Measurements from ENCODE around the gene ESR2. TPM values are rescaled to one million over a fixed set of nuclear protein-coding genes. Genes with fewer than 3 reads are reported as not detected.
"Not testable (repeated sequence)": the region's sequence is repeated elsewhere in the genome, so short reads cannot be mapped to it uniquely, and the experiment has no call there.

The ESR2 gene
- total RNA-seq, 1 experiment from 2014 or later = not detected

DNA sequence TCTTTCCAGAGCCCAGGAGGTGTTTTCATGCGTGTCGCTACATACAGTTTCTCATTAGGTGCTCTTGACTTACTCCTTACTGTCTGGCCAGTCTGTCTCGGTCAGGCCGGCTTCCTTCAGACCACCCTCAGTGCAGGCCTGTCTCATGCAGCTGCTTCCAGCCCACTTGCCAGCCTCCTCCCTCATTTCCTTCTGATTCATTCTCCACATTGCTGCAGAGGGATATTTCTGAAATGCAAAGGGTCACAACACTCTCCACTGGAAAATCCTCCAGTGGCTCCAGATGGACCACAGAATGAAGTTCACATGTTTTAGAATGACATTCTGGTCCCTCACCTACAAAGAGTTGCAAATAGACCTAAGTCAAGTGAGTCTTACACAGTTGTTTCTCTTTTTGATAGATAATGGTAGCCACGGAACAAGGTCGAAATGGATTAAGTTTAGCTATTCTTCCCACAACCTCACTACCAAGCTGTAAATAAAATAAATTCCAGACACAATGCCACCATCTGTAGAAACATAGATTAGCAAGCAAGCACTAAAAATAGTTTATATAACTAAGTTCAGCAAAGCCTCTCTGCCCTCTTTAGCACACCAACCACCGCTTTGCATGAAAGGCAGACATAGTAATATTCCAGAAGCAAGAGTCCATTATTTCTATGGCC is 146.9 kb downstream of the ESR2 start:
- DNase-seq (ENCODE audit: low spot score) = no peak

DNA sequence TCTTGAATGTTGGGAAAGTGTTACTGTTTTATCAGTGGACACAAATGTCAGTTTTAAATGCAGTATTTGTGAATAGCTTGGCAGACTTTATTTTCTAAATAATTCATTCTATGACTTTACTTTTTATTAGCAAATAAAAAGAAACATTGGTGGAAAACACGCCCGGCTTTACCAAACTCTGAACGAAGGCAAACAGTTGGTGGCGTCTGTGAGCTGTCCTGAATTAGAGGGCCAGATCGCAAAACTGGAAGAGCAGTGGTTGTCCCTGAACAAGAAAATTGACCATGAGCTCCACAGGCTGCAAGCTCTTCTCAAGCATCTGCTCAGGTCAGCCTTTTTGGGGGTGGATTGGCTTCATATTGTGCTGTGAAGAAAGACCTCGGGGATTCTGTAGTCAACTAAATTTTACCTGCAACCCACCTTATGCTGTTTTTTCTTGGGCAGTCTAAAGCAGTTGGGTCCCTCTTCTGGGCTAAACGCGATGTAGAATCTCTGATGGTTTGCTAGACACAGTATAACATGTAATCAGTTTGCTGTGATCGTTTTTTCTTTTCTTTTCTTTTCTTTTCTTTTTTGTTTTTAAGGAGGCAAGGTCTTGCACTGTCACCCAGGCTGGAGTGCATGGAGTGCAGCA is 156.4 kb downstream of the ESR2 start:
- DNase-seq (ENCODE audit: low spot score) = no peak

DNA sequence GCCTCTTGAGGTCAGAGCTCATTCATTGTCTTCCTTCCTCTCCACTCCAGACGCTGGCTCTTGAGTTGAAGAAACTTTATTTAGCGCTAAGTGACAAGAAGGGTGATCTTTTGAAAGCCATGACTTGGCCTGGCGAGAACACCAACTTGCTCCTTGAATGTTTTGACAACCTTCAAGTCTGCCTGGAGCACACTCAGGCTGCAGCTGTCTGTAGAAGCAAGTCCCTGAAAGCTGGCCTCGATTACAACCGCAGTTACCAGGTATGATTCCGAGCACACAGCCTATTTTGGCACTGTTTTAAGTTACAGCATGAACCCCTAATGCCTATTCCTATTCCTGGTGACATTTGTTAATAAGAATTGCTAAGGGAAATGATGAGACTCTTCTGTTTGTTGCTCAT is 167.6 kb downstream of the ESR2 start:
- DNase-seq (ENCODE audit: low spot score) = no peak

DNA sequence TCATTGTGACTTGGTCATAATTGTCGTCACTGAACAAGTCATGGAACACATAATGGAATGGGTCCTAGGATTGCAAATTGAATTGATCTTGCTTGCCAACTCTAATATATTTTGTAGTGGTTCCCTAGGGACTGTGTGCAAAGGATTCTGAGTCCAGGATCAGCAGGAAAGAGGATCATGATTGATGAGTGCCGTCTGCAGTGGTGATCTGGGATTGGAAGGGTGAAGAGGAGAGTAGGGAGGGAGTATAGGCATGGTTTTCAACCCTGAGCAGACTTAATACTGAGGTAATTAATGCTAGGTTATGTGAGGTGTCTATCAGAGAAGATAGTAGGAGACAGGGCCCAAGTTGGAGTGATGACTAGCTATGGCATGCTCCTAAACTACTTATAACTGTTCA is 168.9 kb downstream of the ESR2 start:
- no peak for DNase-seq (ENCODE audit: low spot score)

DNA sequence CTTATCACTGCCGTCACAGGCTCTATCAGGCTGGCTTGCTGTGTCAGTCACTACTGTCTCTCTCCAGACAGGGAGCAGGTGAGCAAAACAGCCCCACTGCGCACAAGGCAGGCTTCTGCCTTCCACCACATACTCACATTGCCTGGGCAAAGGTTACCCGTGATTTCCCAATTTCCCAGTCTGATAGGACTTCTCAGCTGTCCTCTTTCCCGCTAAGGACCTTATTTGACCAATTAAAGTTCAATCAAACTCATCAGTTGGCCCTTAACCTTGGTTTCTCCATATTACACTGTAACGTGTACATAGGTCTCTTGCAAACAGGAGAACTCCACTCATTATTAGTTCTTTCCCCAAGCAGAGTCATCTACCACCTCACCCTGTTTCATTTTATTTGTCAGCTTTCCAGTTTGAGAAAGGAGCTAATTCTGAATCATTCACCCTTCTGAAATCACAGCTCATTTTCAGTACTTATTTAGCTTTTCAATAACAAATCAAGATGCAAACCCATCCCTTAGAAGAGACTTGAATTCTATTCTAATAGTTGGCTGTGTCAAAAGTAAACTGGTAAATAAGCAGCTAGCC is 170.8 kb downstream of the ESR2 start:
- no peak for DNase-seq (ENCODE audit: low spot score)

DNA sequence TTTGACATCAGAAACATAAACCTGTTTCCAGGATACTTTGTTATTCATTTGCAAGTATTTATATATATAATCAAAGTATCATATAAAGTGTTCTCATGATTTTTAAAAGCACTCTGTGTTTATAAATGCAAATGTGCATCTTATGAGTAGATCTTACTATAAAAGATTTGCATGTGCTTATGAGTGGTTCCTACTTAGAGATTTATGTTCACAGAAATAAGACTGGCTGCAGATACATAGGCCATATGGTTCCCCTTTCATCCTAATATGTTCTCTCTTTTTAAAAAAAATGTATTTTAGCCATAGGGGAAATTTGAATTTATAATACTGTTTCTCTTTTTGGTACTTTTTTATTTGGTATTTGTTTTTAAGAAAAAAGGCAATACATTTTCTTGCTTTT is 174.2 kb downstream of the ESR2 start:
- DNase-seq (ENCODE audit: low spot score) = no peak

DNA sequence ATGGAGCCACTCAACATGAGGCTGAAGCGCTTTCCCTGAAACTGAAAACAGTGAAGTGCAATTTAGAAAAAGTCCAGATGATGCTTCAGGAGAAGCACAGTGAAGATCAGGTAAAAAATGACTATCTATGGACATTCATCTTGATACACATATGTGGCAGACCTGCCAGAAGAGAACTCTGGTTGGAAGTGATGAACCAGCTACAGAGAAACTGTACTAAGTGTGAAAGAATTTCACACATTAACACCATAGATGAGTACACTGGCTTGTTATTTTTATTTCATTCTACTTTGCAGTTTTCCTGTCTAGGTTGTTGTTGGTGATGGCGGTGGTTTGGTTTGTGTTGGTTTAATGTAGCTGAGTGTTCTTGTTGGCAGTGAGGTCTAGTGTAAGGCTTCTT is 174.7 kb downstream of the ESR2 start:
- DNase-seq (ENCODE audit: low spot score) = no peak

DNA sequence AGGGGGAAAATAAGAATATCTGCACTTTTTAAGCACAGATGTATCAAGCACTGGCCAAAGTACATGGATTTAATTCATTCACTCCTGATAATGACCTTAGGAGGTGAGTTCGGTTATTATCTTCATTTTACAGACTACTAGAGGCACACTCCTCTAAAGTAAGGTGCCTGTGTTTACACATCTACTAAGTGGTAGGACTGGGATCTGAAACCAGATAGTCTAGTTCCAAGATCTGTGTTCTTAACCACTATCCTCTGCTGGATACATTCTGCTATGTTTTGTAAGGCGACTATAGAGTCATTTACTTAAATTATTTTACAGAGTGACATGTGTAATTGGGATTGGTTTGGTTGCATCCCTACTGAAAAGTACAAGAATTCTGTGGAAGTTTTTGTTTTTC is 175.3 kb downstream of the ESR2 start:
- DNase-seq (ENCODE audit: low spot score) = no peak

DNA sequence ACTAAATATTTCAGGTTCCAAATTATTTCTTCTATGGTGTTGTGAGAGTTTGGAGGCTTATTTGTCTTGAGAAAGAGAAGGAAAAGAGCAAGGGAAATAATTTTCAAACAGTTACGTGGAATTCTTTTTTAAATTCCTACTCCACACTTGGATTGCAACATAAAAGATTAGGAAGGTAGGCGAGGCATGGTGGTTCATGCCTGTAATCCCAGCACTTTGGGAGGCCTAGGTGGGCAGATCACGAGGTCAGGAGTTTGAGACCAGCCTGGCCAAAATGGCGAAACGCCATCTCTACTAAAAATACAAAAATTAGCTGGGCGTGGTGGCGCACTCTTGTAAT is 175.8 kb downstream of the ESR2 start:
- not testable (repeated sequence) for DNase-seq (ENCODE audit: low spot score)

DNA sequence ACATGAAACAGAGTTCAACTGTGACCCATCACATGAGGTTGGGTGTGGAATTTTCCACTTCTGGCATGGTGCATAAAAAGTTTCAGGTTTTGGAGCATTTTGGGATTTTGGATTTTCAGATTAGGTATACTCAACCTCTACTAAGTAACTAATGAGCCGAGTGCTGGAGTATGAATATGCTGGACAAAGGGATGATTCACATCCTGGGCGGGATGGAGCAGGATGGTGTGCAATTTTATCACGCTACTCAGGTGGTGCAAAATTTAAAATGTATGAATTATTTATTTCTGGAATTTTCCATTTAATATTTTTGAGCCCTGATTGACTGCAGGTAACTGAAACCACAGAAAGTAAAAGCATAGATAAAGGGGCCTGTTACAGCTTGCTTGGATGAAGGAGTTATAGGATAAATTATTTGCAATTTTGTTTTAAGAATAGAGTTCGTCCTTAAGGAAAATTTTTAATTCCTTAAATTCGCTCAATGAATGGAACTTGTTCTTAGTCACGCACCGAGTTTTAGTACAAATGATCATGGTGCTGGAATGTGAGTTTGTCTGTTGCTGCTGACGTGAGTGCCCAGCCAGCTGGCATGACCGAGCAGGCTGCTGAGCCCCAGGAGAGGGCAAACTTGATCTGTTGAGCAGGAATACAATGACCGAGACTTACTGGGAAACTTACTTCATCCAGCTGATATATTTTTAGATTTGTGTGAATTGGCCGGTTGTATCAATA is 176.3 kb downstream of the ESR2 start:
- peak; percentile 67 for DNase-seq (ENCODE audit: low spot score)

DNA sequence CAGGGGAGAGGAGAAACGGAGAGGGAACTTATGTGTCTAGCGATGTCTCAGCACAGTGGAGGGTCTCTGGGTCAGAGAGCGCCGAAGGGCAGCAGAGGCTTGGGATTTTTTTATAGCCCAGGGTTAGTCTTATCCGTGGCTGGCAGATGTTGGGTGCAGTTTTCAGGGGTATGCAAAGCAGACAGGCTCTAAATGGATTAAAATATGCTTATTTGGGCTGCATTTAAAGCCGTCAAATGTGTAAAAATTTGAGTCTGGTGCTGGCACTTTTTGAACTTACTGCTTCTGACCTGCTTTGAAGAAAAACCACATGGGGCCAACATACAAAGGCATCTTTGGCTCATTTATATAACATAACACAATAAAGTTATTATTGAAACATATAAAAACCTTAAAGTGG is 178.8 kb downstream of the ESR2 start:
- no peak for DNase-seq (ENCODE audit: low spot score)

DNA sequence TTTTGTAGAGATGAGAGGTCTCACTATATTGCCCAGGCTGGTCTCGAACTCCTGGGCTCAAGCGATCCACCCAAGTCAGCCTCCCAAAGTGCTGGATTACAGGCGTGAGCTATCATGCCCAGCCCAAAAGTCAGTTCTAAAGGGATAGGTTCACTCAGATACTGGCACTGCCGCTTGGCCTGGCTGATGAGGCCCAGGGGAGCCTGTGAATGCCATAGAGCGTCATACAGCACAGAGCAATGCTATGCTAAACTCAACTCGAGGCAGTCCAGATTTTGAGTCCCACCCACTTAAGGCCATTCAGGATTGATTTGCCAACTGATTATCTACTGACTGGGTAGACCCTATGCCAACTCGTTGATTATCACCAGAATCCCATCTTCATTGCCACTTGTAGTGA is 179.4 kb downstream of the ESR2 start:
- no peak for DNase-seq (ENCODE audit: low spot score)

DNA sequence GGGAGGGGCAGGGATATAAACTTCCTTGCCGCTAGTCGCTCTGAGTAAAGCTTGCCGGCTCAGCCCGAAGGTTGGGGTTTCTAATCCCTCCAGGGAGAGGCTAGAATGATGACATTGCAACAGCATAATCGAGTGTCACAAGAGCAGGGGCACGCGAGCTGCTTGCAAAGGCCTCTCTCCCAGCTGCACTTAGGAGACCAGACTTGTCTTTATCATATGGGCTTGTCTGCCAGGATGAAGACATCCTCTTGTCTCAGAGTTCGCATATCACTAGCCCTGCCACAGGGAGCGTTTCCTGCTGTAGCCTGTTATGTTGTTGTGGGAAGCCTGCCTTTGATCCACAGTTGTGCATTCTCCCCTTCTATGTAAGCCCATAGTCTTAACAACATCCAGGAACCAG is 180.0 kb downstream of the ESR2 start:
- DNase-seq (ENCODE audit: low spot score) = no peak

DNA sequence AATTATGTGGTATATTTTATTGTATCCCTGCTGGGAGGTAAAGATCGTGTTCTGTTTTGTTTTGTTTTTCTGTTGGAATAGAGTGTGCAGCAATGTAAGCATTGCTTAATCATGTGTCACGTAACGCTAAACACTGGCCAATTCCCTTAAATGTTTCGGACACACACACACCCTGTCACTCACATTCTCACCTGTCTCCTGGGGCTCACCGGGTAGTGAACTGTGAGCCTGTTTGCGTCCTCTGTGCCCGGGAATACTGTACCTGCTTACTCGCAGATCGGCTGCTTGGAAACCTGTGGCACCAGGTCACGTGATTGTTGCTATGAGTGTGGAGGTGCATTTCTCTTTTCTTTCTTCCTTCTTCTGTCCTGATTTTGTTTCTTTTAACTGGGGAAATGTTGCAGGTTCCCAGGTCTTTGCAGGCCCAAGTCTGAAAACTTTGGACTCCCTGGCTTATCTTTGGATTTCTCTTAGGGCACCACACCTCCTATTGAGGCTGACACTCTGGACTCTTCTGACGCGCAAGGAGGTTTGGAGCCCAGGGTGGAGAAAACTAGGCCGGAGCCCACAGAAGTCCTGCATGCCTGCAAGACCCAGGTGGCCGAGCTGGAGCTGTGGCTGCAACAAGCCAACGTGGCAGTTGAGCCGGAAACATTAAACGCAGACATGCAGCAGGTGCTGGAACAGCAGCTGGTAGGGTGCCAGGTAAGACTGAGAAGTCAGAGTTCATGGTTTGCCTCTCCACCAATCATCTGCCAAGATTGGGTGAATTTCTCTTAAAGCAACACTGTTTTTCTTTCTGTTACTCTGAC is 181.1 kb downstream of the ESR2 start:
- no peak for DNase-seq (ENCODE audit: low spot score)

DNA sequence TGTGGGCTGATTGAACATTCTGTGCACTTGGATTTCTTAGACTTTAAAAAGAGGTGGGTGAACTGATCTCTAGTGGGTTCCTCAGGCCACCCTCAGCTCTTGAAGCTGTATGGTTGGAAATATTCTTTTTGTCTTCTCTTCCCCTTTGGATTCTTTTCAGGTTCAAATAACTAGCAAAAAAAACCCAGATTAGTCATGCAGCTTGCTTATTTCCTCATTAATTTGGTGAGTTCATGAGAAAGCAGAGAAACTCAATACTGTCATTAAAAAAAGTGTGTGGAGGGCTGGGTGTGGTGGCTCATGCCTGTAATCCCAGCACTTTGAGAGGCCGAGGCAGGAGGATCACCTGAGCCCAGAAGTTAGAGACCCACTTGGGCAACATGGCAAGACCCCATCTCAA is 183.4 kb downstream of the ESR2 start:
- no peak for DNase-seq (ENCODE audit: low spot score)

DNA sequence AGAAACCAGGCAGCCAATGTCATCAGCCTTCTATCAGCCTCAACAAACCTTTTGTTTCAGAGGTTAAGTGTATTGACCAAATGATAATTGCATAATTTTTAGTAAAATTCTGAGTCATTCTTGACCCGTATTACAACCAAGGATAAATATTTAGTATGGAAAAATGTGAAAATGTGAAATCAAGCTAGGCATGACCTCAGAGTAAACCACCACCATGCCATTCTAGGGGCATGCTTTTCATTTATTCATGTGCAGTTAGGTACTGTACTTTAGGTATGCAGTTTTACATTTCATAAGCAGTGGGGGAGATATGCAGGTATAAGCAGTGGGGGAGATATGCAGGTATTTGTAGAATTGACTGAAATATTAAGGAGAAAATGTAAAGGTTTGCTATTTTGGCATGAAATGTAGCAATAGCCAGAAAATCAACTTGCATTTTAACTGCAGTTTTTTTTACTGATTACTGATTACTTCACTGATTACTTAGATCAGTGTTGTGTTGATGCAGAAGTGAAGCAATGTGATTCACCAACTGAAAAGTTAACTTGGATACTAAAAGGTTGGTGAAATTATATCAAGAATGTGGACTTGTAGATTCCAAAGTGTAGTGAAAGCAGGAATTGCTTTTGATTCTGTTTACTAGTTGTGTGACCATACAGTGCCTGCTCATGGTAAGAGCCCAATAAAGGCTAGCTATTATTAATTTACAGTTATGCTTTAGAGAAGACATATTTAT is 184.2 kb downstream of the ESR2 start:
- DNase-seq (ENCODE audit: low spot score) = no peak

DNA sequence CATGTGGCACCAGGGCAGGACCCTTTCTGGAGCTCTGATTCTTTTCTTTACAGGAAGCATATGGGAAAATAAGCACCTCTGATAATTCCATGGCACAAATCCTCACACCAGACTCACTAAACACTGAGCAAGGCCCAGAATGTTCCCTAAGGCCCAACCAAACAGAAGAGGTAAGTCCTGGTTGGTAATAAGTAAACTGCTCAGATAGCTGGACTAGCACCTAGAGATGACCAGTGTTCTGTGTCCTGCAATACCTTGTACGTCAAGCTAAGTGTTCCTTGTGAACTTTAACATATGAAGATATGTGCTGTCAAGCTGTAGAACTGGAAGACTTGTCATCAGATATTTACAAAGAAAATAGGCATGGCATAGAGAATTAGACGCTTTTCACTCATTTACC is 186.7 kb downstream of the ESR2 start:
- no peak for DNase-seq (ENCODE audit: low spot score)

DNA sequence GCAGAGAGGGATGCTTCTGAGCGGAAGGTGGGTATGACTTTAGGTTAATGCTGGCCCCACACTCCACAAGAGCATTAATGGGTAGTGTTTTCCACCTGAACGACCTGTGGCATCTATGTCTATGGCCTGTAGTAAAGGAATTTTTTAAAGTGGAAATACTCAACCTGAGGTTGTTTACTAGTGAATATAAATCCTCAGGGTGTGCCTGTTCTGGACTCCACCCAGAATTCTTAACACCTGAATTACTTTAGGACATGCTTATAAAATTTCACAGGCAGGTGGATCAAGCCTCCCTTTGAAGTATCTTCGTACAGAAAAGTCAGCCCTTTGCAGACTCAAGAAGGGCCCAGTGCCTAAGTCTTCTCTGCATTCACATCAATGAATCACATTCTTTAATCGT is 196.1 kb downstream of the ESR2 start:
- no peak for DNase-seq (ENCODE audit: low spot score)

DNA sequence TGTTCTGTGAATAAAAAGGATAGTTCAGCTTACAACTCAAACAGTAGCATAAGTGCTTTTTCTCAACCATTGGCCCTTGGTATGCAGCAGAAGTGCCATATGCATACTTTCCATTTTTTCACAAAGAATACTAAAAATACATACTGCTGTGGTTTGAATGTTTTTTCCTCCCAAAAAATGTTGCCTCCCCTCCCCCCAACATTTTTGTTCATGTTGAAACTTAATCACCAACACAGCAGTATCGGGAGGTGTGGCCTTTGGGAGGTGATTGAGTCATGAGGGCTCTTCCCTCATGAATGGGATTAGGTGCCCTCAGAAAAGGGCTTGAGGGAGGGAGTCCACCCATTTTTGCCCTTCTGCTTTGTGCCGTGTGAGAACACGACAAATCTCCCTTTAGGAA is 198.6 kb downstream of the ESR2 start:
- DNase-seq (ENCODE audit: low spot score) = no peak

DNA sequence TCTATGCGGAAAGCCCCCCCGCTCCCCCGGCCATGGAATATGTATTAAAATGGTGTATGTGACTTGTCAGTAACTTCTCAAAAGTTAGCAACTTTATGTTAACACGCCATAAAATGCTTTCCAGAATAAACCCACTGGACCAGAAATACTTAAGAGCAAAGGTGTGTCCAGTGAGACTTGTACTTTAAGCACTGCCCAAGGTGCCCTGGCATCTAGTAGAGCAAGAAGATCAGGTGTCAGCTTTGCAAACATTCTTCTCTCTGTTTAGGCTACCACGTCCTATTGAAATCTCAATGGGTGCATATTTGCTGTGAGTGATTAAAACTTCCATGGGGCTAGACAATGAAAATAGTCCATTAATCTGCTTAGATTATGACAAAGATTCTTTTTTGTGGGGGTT is 201.2 kb downstream of the ESR2 start:
- DNase-seq (ENCODE audit: low spot score) = no peak

DNA sequence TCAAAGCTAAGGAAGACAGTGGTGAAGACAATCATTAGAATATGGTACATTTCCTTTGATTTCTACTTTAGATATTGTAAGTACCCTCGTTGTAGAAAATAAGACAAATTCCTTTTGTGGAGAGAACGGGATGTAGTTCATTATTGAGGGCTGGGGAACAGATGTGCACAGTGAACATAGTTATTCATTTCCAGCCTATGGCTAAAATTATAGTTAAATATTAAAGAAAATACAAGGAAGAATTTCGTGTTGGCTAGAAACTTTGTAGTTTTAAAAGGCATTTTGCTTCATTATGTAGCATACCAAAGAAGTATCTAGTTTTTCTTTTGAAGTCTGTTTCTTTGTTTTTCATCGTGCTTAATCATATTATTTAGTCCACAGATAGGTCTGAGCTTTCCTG is 201.8 kb downstream of the ESR2 start:
- DNase-seq (ENCODE audit: low spot score) = no peak

DNA sequence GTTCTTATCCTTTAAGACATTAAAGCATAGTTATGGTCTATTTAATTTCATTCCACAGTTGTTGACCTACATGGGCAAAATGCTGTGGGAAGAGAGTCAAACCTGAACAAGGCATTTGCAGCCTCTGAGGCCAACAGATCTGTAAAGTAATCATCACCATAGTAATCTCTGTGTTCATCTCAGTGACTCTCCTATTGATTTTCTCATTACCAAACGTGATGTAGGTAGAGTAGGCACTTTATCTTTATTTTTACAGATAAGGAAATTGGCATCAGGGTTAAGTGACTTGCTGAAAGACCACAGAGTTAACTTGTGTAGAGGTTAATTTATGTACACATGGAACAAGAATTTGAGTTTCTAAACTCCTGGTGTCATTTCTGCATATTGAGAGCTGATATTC is 203.0 kb downstream of the ESR2 start:
- no peak for DNase-seq (ENCODE audit: low spot score)

All from A172 (cell line).